ENCODE results near the gene ZNF563.

Gene ZNF563

DNA sequence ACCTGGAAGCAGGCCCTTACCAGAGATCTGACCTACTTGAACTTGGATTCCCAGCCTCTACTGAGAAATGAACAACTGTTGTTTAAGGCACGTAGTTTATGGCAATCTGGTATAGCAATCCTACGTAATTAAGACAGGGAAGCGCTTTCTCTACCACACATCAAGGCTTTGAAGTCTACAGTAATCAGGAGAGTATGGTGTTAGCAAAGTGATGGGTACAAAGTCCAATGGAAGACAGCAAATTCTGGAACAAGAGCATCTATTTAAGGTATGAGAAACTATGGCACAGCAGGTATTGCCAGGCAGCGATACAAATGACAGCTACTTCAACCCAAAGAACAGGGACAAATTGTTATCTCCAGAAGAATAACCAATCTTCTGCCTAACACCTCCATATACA is 3.1 kb downstream of the ZNF563 start:
- H3K27me3 ChIP-seq (ENCODE audit: insufficient read depth, low read length, poor library complexity, severe bottlenecking), result no peaks in the 10 kb centered on the region
- no peaks in the 10 kb centered on the region for H3F3A ChIP-seq (ENCODE audit: low read depth)
- peaks cover 15% of the 10 kb centered on the region for H3K4me1 ChIP-seq (ENCODE audit: insufficient read depth, low read length, poor library complexity, severe bottlenecking)
- H4K20me1 ChIP-seq (ENCODE audit: insufficient read depth, low read length, poor library complexity, severe bottlenecking), result no peaks in the 10 kb centered on the region
- no peaks in the 10 kb centered on the region for H3K36me3 ChIP-seq (ENCODE audit: insufficient read depth, low read length)
- no peak overlapping the region for H2AFZ ChIP-seq (ENCODE audit: low read length)
- H3K9me3 ChIP-seq (ENCODE audit: insufficient read depth, low read depth, low read length), result no peaks in the 10 kb centered on the region
- no peak overlapping the region for H3K4me2 ChIP-seq (ENCODE audit: low read depth, low read length, poor library complexity, severe bottlenecking)
- H3K4me3 ChIP-seq (ENCODE audit: low read length, poor library complexity, severe bottlenecking), result no peak overlapping the region
- no peaks in the 10 kb centered on the region for H3K79me2 ChIP-seq (ENCODE audit: insufficient read depth, low read length)
- no peak overlapping the region for H3K9ac ChIP-seq (ENCODE audit: low read depth, low read length, poor library complexity, severe bottlenecking)
- TF ChIP-seq, protein P1, sequence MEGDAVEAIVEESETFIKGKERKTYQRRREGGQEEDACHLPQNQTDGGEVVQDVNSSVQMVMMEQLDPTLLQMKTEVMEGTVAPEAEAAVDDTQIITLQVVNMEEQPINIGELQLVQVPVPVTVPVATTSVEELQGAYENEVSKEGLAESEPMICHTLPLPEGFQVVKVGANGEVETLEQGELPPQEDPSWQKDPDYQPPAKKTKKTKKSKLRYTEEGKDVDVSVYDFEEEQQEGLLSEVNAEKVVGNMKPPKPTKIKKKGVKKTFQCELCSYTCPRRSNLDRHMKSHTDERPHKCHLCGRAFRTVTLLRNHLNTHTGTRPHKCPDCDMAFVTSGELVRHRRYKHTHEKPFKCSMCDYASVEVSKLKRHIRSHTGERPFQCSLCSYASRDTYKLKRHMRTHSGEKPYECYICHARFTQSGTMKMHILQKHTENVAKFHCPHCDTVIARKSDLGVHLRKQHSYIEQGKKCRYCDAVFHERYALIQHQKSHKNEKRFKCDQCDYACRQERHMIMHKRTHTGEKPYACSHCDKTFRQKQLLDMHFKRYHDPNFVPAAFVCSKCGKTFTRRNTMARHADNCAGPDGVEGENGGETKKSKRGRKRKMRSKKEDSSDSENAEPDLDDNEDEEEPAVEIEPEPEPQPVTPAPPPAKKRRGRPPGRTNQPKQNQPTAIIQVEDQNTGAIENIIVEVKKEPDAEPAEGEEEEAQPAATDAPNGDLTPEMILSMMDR (conservative IDR thresholded peaks at IDR 0.05; ENCODE audit: low read length), result no peak
- no peak for TF ChIP-seq EZH2phosphoT487 (IDR thresholded peaks at IDR 0.05; ENCODE audit: borderline replicate concordance)
- H3K9me2 ChIP-seq (replicated peaks; ENCODE audit: low read depth, low read length), result no peaks in the 10 kb centered on the region

DNA sequence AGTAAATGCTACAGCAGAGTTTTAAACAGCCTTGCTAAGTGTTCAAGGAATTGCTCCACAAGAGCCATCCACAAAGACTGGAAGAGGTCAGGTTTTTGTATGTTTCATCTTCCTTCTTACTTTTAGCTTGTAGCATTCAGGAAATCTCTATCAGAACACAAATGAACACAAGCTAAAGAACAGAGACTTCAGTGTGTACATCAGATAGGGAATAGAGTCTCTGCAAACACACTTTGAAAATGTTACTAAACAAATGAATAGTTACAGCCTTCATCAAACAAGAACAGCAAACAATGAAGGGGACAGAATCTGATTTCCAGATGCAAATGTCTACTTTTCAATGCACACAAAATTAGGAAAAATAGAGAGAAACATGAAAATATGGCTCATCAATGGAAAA is 7.7 kb downstream of the ZNF563 start:
- Histone ChIP-seq H2AFZ (ENCODE audit: low read length) (no peak overlapping the region), H3K4me3 (ENCODE audit: low read length, poor library complexity, severe bottlenecking) (no peak overlapping the region), H3K27me3 (ENCODE audit: insufficient read depth, low read length, poor library complexity, severe bottlenecking) (no peaks in the 10 kb centered on the region)

DNA sequence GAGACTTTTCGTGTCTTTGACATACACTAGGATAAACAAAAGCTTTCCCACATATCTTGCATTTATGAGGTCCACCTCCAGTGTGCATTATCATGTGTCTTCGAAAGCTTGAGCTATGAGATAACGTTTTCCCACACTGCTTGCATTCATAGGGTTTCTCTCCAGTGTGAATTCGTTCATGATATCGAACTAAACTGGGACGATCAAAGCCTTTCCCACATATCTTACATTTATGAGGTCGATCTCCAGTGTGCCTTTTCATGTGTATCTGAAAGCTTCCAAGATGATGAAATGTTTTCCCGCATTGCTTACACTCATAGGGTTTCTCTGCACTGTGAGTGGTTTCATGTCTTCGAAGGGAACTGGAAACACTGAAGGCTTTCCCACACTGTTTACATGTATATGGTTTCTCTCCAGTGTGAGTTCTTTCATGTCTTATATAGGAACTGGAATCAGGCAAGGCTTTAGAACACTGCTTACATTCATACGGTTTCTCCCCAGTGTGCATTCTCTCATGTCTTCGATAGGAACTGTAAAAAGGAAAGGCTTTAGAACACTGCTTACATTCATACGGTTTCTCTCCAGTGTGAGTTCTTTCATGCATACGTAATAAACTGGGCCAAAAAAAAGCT is 14.5 kb downstream of the ZNF563 start:
- Histone ChIP-seq H3F3A (ENCODE audit: low read depth) (no peaks in the 10 kb centered on the region), H3K4me3 (ENCODE audit: low read length, poor library complexity, severe bottlenecking) (no peak overlapping the region), H3K4me1 (ENCODE audit: insufficient read depth, low read length, poor library complexity, severe bottlenecking) (no peaks in the 10 kb centered on the region), H3K36me3 (ENCODE audit: insufficient read depth, low read length) (no peaks in the 10 kb centered on the region), H3K9me2 (replicated peaks; ENCODE audit: low read depth, low read length) (no peaks in the 10 kb centered on the region), H3K27me3 (ENCODE audit: insufficient read depth, low read length, poor library complexity, severe bottlenecking) (no peaks in the 10 kb centered on the region), H3K9me3 (ENCODE audit: insufficient read depth, low read depth, low read length) (peaks cover 8% of the 10 kb centered on the region; the same call in 1 of the 2 replicates), H2AFZ (ENCODE audit: low read length) (no peak overlapping the region), H3K9ac (ENCODE audit: low read depth, low read length, poor library complexity, severe bottlenecking) (no peak overlapping the region), H4K20me1 (ENCODE audit: insufficient read depth, low read length, poor library complexity, severe bottlenecking) (no peaks in the 10 kb centered on the region), H3K79me2 (ENCODE audit: insufficient read depth, low read length) (no peaks in the 10 kb centered on the region), H3K4me2 (ENCODE audit: low read depth, low read length, poor library complexity, severe bottlenecking) (no peak overlapping the region)
- TF ChIP-seq, protein P1 (conservative IDR thresholded peaks at IDR 0.05; ENCODE audit: low read length), result no peak
- TF ChIP-seq EZH2phosphoT487 (IDR thresholded peaks at IDR 0.05; ENCODE audit: borderline replicate concordance), result no peak

More for the DNA sequence above, 7.7 kb downstream of the ZNF563 start:
- Histone ChIP-seq H3F3A (ENCODE audit: low read depth) (no peaks in the 10 kb centered on the region), H3K9me2 (replicated peaks; ENCODE audit: low read depth, low read length) (no peaks in the 10 kb centered on the region), H3K4me1 (ENCODE audit: insufficient read depth, low read length, poor library complexity, severe bottlenecking) (no peaks in the 10 kb centered on the region), H3K9me3 (ENCODE audit: insufficient read depth, low read depth, low read length) (no peaks in the 10 kb centered on the region; the same call in 1 of the 2 replicates), H3K9ac (ENCODE audit: low read depth, low read length, poor library complexity, severe bottlenecking) (no peak overlapping the region), H4K20me1 (ENCODE audit: insufficient read depth, low read length, poor library complexity, severe bottlenecking) (no peaks in the 10 kb centered on the region), H3K4me2 (ENCODE audit: low read depth, low read length, poor library complexity, severe bottlenecking) (no peak overlapping the region), H3K36me3 (ENCODE audit: insufficient read depth, low read length) (no peaks in the 10 kb centered on the region), H3K79me2 (ENCODE audit: insufficient read depth, low read length) (no peaks in the 10 kb centered on the region)
- TF ChIP-seq EZH2phosphoT487 (IDR thresholded peaks at IDR 0.05; ENCODE audit: borderline replicate concordance), result no peak
- TF ChIP-seq, protein P1 (conservative IDR thresholded peaks at IDR 0.05; ENCODE audit: low read length), result no peak
